Endothelial cell of umbilical vein (primary cell): ENCODE measurements around the gene ARHGAP15. TPM values are rescaled to one million over a fixed set of nuclear protein-coding genes. Genes with fewer than 3 reads are reported as not detected.

Experiments
- BruUV-seq: library from RNA; stranded (reverse); fragments of 400-500 nt; replicated peaks from 2 replicates; lab custom pipeline; 2021; lab: Mats Ljungman, UMichigan
- CTCF ChIA-PET: fragments of 300-600, 350-600 bp; sonication (Branson Sonifier 250); formaldehyde crosslinking; loops from one replicate; lab custom pipeline; 2021; ENCODE audit warnings: antibody characterized with exemption, inconsistent platforms; lab: Charles Lee
- POLR2A ChIA-PET: fragments of 300-600, 350-600 bp; sonication (Branson Sonifier 250); formaldehyde crosslinking; loops from one replicate; lab custom pipeline; 2021; ENCODE audit warnings: antibody characterized with exemption, inconsistent platforms; lab: Charles Lee
- DNase-seq: peaks from one replicate; pipeline ENCODE4 v3.0.0-alpha.2; 2011; ENCODE audit warnings: low read depth, low spot score
- FAIRE-seq: peaks from 2 replicates; lab custom pipeline; 2011; peaks lifted over from hg19 to GRCh38; lab: Jason Lieb, UNC
- H2AFZ ChIP-seq: 2 replicates; pipeline ENCODE4 v1.6.0; 2012; ENCODE audit warnings: low read depth, low read length, control low read depth, inconsistent platforms
- H3K27ac ChIP-seq: 2 replicates; pipeline ENCODE4 v1.5.1; 2011; ENCODE audit warnings: low read depth, mild to moderate bottlenecking, control low read depth, low read length, moderate library complexity; ENCODE audit not compliant: insufficient read depth
- H3K27me3 ChIP-seq, 2 experiments: 2 replicates each; pipeline versions ENCODE4 v1.6.0 to v1.6.1; 2011; ENCODE audit warnings: low read length in 2 of 2, mixed read lengths in 1 of 2; ENCODE audit not compliant: control insufficient read depth in 2 of 2, insufficient read depth in 2 of 2
- H3K36me3 ChIP-seq, 2 experiments: 2 replicates in 1 of 2; 3 replicates in 1 of 2; pipeline ENCODE4 v1.5.1; 2011; ENCODE audit warnings: low read length in 2 of 2, mild to moderate bottlenecking in 1 of 2, moderate library complexity in 1 of 2; ENCODE audit not compliant: control insufficient read depth in 2 of 2, insufficient read depth in 2 of 2; ENCODE audit errors: extremely low read depth in 1 of 2
- H3K4me1 ChIP-seq: 3 replicates; pipeline ENCODE4 v1.5.1; 2011; ENCODE audit warnings: mild to moderate bottlenecking, low read length; ENCODE audit not compliant: control insufficient read depth, insufficient read depth; ENCODE audit errors: extremely low read depth
- H3K4me2 ChIP-seq: 2 replicates; pipeline ENCODE4 v1.6.1; 2011; ENCODE audit warnings: low read length, control low read depth, mixed read lengths; ENCODE audit not compliant: insufficient read depth
- H3K4me3 ChIP-seq, 3 experiments: fragments of 200-600 bp in 1 of 3; sonication (generic), shearing (Covaris generic) in 1 of 3; replicated peaks in 1 of 3; 2 replicates each; pipeline ENCODE4 v1.5.1; 2011 to 2016; ENCODE audit warnings: control low read depth in 3 of 3, low read length in 3 of 3, mild to moderate bottlenecking in 2 of 3, inconsistent platforms in 1 of 3, low read depth in 1 of 3, moderate library complexity in 1 of 3; ENCODE audit not compliant: insufficient read depth in 1 of 3
- H3K79me2 ChIP-seq: 2 replicates; pipeline ENCODE4 v1.6.0; 2012; ENCODE audit warnings: low read length, inconsistent platforms; ENCODE audit not compliant: control insufficient read depth, insufficient read depth
- H3K9ac ChIP-seq: replicated peaks from 2 replicates; pipeline ENCODE3; 2011; ENCODE audit warnings: low read length, control low read depth; ENCODE audit not compliant: insufficient read depth; ENCODE audit errors: extremely low read depth
- H3K9me1 ChIP-seq: replicated peaks from 3 replicates; pipeline ENCODE4 v1.6.0; 2011; ENCODE audit warnings: mild to moderate bottlenecking, low read length; ENCODE audit not compliant: control insufficient read depth, insufficient read depth; ENCODE audit errors: extremely low read depth
- H3K9me3 ChIP-seq: replicated peaks from 2 replicates; pipeline ENCODE4 v1.5.1; 2012; ENCODE audit warnings: low read length, inconsistent platforms; ENCODE audit not compliant: control insufficient read depth, insufficient read depth
- H4K20me1 ChIP-seq: replicated peaks from 2 replicates; pipeline ENCODE3; 2011; ENCODE audit warnings: mild to moderate bottlenecking, low read length; ENCODE audit not compliant: control insufficient read depth, insufficient read depth; ENCODE audit errors: extremely low read depth
- CTCF ChIP-seq, 2 donors: IDR thresholded peaks; 1 replicate in 1 of 2; 2 replicates in 1 of 2; pipeline ENCODE4 v1.5.1; 2011; ENCODE audit warnings: low read length in 2 of 2, mild to moderate bottlenecking in 2 of 2, moderate library complexity in 2 of 2, control low read depth in 1 of 2, inconsistent platforms in 1 of 2, low read depth in 1 of 2; ENCODE audit not compliant: insufficient read depth in 1 of 2; ENCODE audit errors: extremely low read depth in 1 of 2
- EZH2 ChIP-seq: IDR thresholded peaks from 2 replicates; pipeline ENCODE4 v1.6.1; 2012; ENCODE audit warnings: borderline replicate concordance, low read depth, mild to moderate bottlenecking, moderate library complexity, low read length, inconsistent platforms; ENCODE audit not compliant: severe bottlenecking
- FOS ChIP-seq: IDR thresholded peaks from 2 replicates; pipeline ENCODE4 v1.6.1; 2011; ENCODE audit warnings: mild to moderate bottlenecking, low read length, moderate library complexity, borderline replicate concordance; ENCODE audit not compliant: insufficient read depth
- GATA2 ChIP-seq: IDR thresholded peaks from 2 replicates; pipeline ENCODE4 v1.7.0; 2011; ENCODE audit warnings: low read depth, mild to moderate bottlenecking, moderate library complexity, mixed read lengths, low read length; ENCODE audit not compliant: insufficient read length, insufficient read depth
- JUN ChIP-seq: IDR thresholded peaks from 2 replicates; pipeline ENCODE4 v1.6.1; 2011; ENCODE audit warnings: borderline replicate concordance, low read depth; ENCODE audit not compliant: insufficient read length, insufficient read depth
- MAX ChIP-seq: IDR thresholded peaks from 2 replicates; pipeline ENCODE4 v1.6.1; 2011; ENCODE audit not compliant: insufficient read depth, insufficient read length
- MYC ChIP-seq: IDR thresholded peaks from one replicate; pipeline ENCODE4 v1.6.1; 2011; ENCODE audit warnings: mild to moderate bottlenecking, low read depth, low read length
- POLR2A ChIP-seq: IDR thresholded peaks from 2 replicates; pipeline ENCODE4 v1.6.1; 2012; ENCODE audit warnings: low read depth, mild to moderate bottlenecking, control low read depth, low read length
- POLR2AphosphoS5 ChIP-seq: IDR thresholded peaks from 2 replicates; pipeline ENCODE4 v1.6.1; 2012; ENCODE audit warnings: low read depth, mild to moderate bottlenecking, control low read depth, low read length, moderate library complexity; ENCODE audit not compliant: insufficient read depth
- dilution Hi-C: fragments of 300-500 bp; cut with MboI; formaldehyde crosslinking; loops from one replicate; pipeline ENCODE4 v1.15.0; 2019; ENCODE audit warnings: low sequenced_read_pairs; ENCODE audit not compliant: extremely low pct_ligation_motif_present
- intact Hi-C: fragments of 100-400 bp; cut with micrococcal nuclease; formaldehyde crosslinking; loops from one replicate; pipeline ENCODE4 v1.10.0; 2022
- polyA plus RNA-seq, 4 experiments: library from polyadenylated mRNA; depleted of rRNA in 3 of 4; stranded (reverse) in 3 of 4; unstranded in 1 of 4; fragments of >200 nt; gene quantifications; 2 replicates each; pipeline versions ENCODE4 v1.2.1 to v1.2.3, GENCODE V29; 2011 to 2012; ENCODE audit warnings: missing spikeins in 1 of 4
- total RNA-seq: library from RNA; stranded (reverse); gene quantifications from 2 replicates; pipeline ENCODE4 v1.2.3, GENCODE V29; 2021

ARHGAP15 gene
- total and polyA plus RNA-seq, 2 donors (not counting 3 experiments of a cell fraction or from before 2014, with no cell fraction given): not detected

- FAIRE-seq (no peak), DNase-seq (no peak)
- TF ChIP-seq FOS (no peak), GATA2 (no peak), MAX (no peak), POLR2AphosphoS5 (no peak), CTCF (IDR thresholded peaks at IDR 0.05; ENCODE audit: extremely low read depth in 1 of 2, insufficient read depth in 1 of 2, low read depth in 1 of 2, low read length in 2 of 2) (no peak), MYC (no peak), JUN (no peak), POLR2A (no peak), EZH2 (no peak)
- Histone ChIP-seq H3K9me3 (no peaks in the 10 kb centered on the region), H3K4me2 (no peak overlapping the region), H4K20me1 (no peaks in the 10 kb centered on the region), H3K27ac (no peak overlapping the region), H3K4me3 (no peak overlapping the region), H3K27me3 (no peaks in the 10 kb centered on the region), H3K79me2 (no peaks in the 10 kb centered on the region), H3K36me3 (no peaks in the 10 kb centered on the region), H3K4me1 (no peaks in the 10 kb centered on the region), H2AFZ (no peak overlapping the region), H3K9ac (no peak overlapping the region), H3K9me1 (no peaks in the 10 kb centered on the region)
- CTCF ChIA-PET: interaction anchor here (1.8 kb wide), 1 partner anchor 8 kb away, joined by 11 read pairs; no protein-coding TSS in a partner anchor
- no TSS peak for BruUV-seq
- intact Hi-C loops: no loop called here
- dilution Hi-C loops: no loop called here
- POLR2A ChIA-PET: no interaction called here
Measured at GRCh38 chr2:143574069-143574468, 444.9 kb downstream of the ARHGAP15 start.
